ENCODE measurements around the gene ZNF384. TPM values are rescaled to one million over a fixed set of nuclear protein-coding genes. Genes with fewer than 3 reads are reported as not detected.
A peak's percentile ranks its signal among the peaks of the same experiment; 100 is the strongest.

Gene ZNF384
- total RNA-seq, 1 donor from 2014 or later: 164 TPM

DNA sequence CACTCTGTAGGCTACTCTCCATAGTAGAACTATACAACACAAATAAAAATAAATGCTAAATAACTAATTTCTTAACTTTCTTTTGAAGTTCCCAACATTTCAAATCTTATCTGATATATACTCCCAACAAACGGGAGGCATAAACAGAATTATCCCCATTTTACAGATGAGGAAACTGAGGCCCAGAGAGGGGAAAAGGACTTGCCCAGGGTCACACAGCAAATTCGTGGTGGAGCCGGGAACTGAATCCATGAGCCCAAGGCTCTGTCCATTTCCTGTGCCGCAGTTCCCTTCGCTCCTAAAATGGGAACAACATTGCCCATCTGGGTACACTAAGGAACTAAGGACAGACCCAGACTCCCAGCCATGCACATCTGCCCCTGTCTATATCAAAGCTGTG lies 12.2 kb downstream of the ZNF384 start:
- DNase-seq (ENCODE audit: low spot score, unreplicated experiment): no peak
- Mint-ChIP-seq H3K27me3 (no peaks in the 10 kb centered on the region), H3K4me3 (ENCODE audit: low read depth) (no peak overlapping the region), H3K4me1 (ENCODE audit: low read depth) (no peaks in the 10 kb centered on the region), H3K9me3 (ENCODE audit: low read depth) (no peaks in the 10 kb centered on the region), H3K27ac (no peak overlapping the region), H3K36me3 (ENCODE audit: insufficient read depth) (peaks cover 46% of the 10 kb centered on the region)
- TF ChIP-seq, protein P1, sequence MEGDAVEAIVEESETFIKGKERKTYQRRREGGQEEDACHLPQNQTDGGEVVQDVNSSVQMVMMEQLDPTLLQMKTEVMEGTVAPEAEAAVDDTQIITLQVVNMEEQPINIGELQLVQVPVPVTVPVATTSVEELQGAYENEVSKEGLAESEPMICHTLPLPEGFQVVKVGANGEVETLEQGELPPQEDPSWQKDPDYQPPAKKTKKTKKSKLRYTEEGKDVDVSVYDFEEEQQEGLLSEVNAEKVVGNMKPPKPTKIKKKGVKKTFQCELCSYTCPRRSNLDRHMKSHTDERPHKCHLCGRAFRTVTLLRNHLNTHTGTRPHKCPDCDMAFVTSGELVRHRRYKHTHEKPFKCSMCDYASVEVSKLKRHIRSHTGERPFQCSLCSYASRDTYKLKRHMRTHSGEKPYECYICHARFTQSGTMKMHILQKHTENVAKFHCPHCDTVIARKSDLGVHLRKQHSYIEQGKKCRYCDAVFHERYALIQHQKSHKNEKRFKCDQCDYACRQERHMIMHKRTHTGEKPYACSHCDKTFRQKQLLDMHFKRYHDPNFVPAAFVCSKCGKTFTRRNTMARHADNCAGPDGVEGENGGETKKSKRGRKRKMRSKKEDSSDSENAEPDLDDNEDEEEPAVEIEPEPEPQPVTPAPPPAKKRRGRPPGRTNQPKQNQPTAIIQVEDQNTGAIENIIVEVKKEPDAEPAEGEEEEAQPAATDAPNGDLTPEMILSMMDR (IDR thresholded peaks at IDR 0.05; ENCODE audit: unreplicated experiment): no peak

DNA sequence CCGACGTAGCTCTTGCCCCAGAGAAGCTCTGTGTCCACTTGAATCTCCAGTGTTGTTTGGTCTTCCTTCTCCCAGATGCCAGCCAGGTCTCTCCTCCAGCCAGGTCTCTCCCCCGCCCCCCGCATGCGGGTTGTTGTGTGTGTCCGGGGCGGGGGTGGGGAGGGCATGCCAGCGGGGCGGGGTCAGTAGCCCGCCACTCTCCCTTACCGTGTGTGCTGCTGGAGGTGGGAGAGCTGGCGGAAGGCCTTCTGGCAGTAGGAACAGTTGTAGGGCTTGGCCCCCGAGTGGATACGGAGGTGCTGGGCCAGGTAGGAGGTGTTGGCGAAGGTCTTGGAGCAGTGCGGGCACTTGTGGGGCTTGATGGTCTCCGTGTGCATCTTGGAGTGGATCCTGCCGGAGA lies 17.0 kb downstream of the ZNF384 start:
- no peaks in the 10 kb centered on the region for H3K4me1 Mint-ChIP-seq (ENCODE audit: low read depth)
- H3K27me3 Mint-ChIP-seq: no peaks in the 10 kb centered on the region
- H3K27ac Mint-ChIP-seq: no peak overlapping the region
- H3K4me3 Mint-ChIP-seq (ENCODE audit: low read depth): no peak overlapping the region
- H3K36me3 Mint-ChIP-seq (ENCODE audit: insufficient read depth): peaks cover 57% of the 10 kb centered on the region
- H3K9me3 Mint-ChIP-seq (ENCODE audit: low read depth): no peaks in the 10 kb centered on the region
- DNase-seq (ENCODE audit: low spot score, unreplicated experiment): no peak
- TF ChIP-seq, protein P1 (IDR thresholded peaks at IDR 0.05; ENCODE audit: unreplicated experiment): no peak

DNA sequence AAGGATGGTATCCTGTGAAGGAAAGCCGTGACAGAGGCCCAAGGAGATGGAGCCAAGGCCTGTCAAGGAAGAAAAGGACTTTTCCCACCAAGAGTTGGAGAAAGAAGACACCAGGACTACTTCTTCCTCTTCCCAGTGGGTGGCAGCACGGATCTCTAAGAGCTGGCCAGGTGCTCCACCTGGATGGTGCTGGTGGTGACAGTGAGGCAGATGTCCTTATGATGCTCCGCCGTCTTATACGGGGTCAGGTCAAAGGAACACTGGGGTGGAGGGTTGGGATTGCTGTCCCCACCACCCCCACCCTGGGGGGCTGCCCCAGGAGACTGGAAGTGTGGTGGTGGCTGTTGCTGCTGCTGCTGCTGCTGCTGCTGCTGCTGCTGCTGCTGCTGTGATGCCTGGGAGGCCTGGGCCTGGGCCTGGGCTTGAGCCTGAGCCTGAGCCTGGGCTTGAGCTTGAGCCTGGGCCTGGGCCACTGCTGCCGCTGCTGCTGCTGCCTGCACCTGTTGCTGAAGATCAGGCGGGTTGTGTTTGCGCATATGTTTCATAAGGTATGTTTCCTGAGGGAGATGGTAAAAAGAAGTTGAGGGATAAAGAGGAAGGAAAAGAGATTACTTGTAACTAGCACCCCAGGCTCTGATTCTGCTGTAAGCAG lies 21.5 kb downstream of the ZNF384 start:
- H3K4me3 Mint-ChIP-seq (ENCODE audit: low read depth): no peak overlapping the region
- TF ChIP-seq, protein P1 (IDR thresholded peaks at IDR 0.05; ENCODE audit: unreplicated experiment): peak; percentile 44
- H3K4me1 Mint-ChIP-seq (ENCODE audit: low read depth): peaks cover 5% of the 10 kb centered on the region
- no peaks in the 10 kb centered on the region for H3K27me3 Mint-ChIP-seq
- no peaks in the 10 kb centered on the region for H3K9me3 Mint-ChIP-seq (ENCODE audit: low read depth)
- H3K36me3 Mint-ChIP-seq (ENCODE audit: insufficient read depth): peaks cover 40% of the 10 kb centered on the region
- DNase-seq (ENCODE audit: low spot score, unreplicated experiment): no peak
- H3K27ac Mint-ChIP-seq: no peak overlapping the region

DNA sequence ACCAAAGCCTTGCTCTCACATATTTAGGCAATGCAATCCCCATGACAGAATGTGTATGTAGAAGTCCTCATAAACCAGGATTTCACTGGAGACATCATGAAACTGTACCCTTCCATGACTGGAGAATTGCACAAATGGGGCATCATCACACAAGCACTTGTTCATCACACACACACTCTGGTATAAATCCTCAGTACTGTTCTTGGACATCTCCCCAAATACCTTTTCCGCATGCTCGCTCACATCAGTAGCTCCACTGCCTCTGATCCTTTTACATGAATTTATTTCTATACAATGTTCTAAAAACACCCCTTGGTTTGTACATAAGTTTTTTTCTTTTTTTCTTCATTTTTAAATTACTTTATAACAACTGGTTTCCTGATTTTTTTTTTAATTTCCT lies 23.0 kb downstream of the ZNF384 start:
- TF ChIP-seq, protein P1 (IDR thresholded peaks at IDR 0.05; ENCODE audit: unreplicated experiment): no peak
- Mint-ChIP-seq H3K4me3 (ENCODE audit: low read depth) (no peak overlapping the region), H3K36me3 (ENCODE audit: insufficient read depth) (peaks cover 27% of the 10 kb centered on the region), H3K27me3 (no peaks in the 10 kb centered on the region), H3K4me1 (ENCODE audit: low read depth) (peaks cover 13% of the 10 kb centered on the region), H3K9me3 (ENCODE audit: low read depth) (no peaks in the 10 kb centered on the region), H3K27ac (no peak overlapping the region)
- no peak for DNase-seq (ENCODE audit: low spot score, unreplicated experiment)

DNA sequence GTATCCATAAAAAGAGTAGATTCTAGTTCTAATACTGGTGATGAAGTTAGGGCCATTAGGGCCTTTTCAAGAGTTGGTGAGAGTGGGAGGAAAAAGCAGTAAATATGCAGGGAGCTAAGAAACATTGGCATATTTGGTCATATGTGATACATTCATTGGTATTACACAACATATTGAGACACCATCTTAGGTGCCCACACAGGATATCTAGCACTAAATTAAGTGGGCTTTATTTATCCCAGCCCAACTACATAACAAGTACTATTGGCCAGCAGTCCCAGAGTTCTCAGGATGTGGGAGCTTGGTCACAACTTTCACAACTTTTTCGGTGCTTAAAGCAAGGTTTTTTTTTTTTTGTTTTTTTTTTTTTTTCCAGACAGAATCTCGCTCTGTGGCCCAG lies 24.3 kb downstream of the ZNF384 start:
- H3K36me3 Mint-ChIP-seq (ENCODE audit: insufficient read depth): peaks cover 22% of the 10 kb centered on the region
- H3K27me3 Mint-ChIP-seq: no peaks in the 10 kb centered on the region
- TF ChIP-seq, protein P1 (IDR thresholded peaks at IDR 0.05; ENCODE audit: unreplicated experiment): no peak
- H3K4me1 Mint-ChIP-seq (ENCODE audit: low read depth): peaks cover 13% of the 10 kb centered on the region
- peak overlapping the region; percentile 62 for H3K27ac Mint-ChIP-seq
- no peaks in the 10 kb centered on the region for H3K9me3 Mint-ChIP-seq (ENCODE audit: low read depth)
- no peak overlapping the region for H3K4me3 Mint-ChIP-seq (ENCODE audit: low read depth)
- no peak for DNase-seq (ENCODE audit: low spot score, unreplicated experiment)
